IMR-90 (cell line): ENCODE data around the gene PTPRN2. TPM values are rescaled to one million over a fixed set of nuclear protein-coding genes. Genes with fewer than 3 reads are reported as not detected.

Experiments used
- ATAC-seq: fragments of 200-7000 bp; cut with Tn5 transposase; 2 replicates; pipeline ENCODE4 v1.9.1; 2020; ENCODE audit warnings: low read depth, mild to moderate bottlenecking, moderate library complexity
- BruUV-seq: library from RNA; stranded (reverse); fragments of 400-500 nt; replicated peaks from 2 replicates; lab custom pipeline; 2021; lab: Mats Ljungman, UMichigan
- CTCF ChIA-PET: fragments of 300-600 bp; formaldehyde crosslinking; extraction: SDS; loops from one replicate; lab custom pipeline; 2021; ENCODE audit warnings: antibody characterized with exemption; lab: Yijun Ruan, JAX
- POLR2A ChIA-PET: fragments of 300-600 bp; sonication (Branson Sonifier 250); formaldehyde crosslinking; loops from one replicate; lab custom pipeline; 2022; ENCODE audit warnings: antibody characterized with exemption; ENCODE audit not compliant: unreplicated experiment; lab: Charles Lee
- DNase-seq: peaks from one replicate; pipeline ENCODE4 v3.0.0; 2013
- H2AFZ ChIP-seq: replicated peaks from 2 replicates; pipeline ENCODE3; 2013; ENCODE audit warnings: low read length, mild to moderate bottlenecking; ENCODE audit not compliant: poor library complexity
- H2AK5ac ChIP-seq: 2 replicates; pipeline ENCODE4 v1.6.1; 2013; ENCODE audit warnings: low read depth, low read length, inconsistent platforms
- H2AK9ac ChIP-seq: replicated peaks from 2 replicates; pipeline ENCODE3; 2013; ENCODE audit warnings: mild to moderate bottlenecking, low read depth, low read length, moderate library complexity; ENCODE audit not compliant: poor library complexity
- H2BK120ac ChIP-seq: 2 replicates; pipeline ENCODE4 v1.6.1; 2013; ENCODE audit warnings: low read depth, low read length, inconsistent platforms
- H2BK15ac ChIP-seq: 3 replicates; pipeline ENCODE4 v1.6.1; 2013; ENCODE audit warnings: low read depth, low read length, inconsistent platforms
- H2BK20ac ChIP-seq: 2 replicates; pipeline ENCODE4 v1.6.1; 2013; ENCODE audit warnings: low read depth, mild to moderate bottlenecking, inconsistent platforms, low read length, moderate library complexity
- H2BK5ac ChIP-seq: 2 replicates; pipeline ENCODE4 v1.6.1; 2013; ENCODE audit warnings: mild to moderate bottlenecking, low read depth, low read length, inconsistent platforms; ENCODE audit not compliant: poor library complexity, severe bottlenecking
- H3K14ac ChIP-seq: replicated peaks from 2 replicates; pipeline ENCODE4 v1.6.1; 2013; ENCODE audit warnings: low read depth, low read length, inconsistent platforms
- H3K18ac ChIP-seq: 2 replicates; pipeline ENCODE4 v1.6.1; 2013; ENCODE audit warnings: low read depth, low read length, control low read depth
- H3K23ac ChIP-seq: 2 replicates; pipeline ENCODE4 v1.6.1; 2013; ENCODE audit warnings: low read depth, low read length, inconsistent platforms
- H3K27ac ChIP-seq: 2 replicates; pipeline ENCODE4 v1.5.1; 2013; ENCODE audit warnings: mild to moderate bottlenecking, control low read depth, low read length; ENCODE audit not compliant: insufficient read depth
- H3K27me3 ChIP-seq: 2 replicates; pipeline ENCODE4 v1.6.1; 2013; ENCODE audit warnings: low read length; ENCODE audit not compliant: control insufficient read depth, insufficient read depth
- H3K36me3 ChIP-seq: 2 replicates; pipeline ENCODE4 v1.6.1; 2013; ENCODE audit warnings: low read length, mixed read lengths; ENCODE audit not compliant: control insufficient read depth, insufficient read depth
- H3K4ac ChIP-seq: 2 replicates; pipeline ENCODE4 v1.6.1; 2013; ENCODE audit warnings: low read depth, low read length, inconsistent platforms
- H3K4me1 ChIP-seq: 2 replicates; pipeline ENCODE4 v1.6.1; 2013; ENCODE audit warnings: low read length, mixed read lengths; ENCODE audit not compliant: control insufficient read depth, insufficient read depth
- H3K4me2 ChIP-seq: 2 replicates; pipeline ENCODE4 v1.6.1; 2013; ENCODE audit warnings: low read depth, mild to moderate bottlenecking, control low read depth, low read length, moderate library complexity
- H3K4me3 ChIP-seq: 2 replicates; pipeline ENCODE4 v1.5.1; 2013; ENCODE audit warnings: low read depth, mild to moderate bottlenecking, control low read depth, low read length, moderate library complexity; ENCODE audit not compliant: insufficient read depth
- H3K56ac ChIP-seq: 2 replicates; pipeline ENCODE4 v1.6.1; 2013; ENCODE audit warnings: low read length, inconsistent platforms; ENCODE audit not compliant: insufficient read depth; ENCODE audit errors: extremely low read depth
- H3K79me1 ChIP-seq, 2 experiments: 2 replicates each; pipeline ENCODE4 v1.6.1; 2013; ENCODE audit warnings: low read length in 2 of 2, inconsistent platforms in 1 of 2, low read depth in 1 of 2
- H3K9ac ChIP-seq: 2 replicates; pipeline ENCODE4 v1.6.1; 2013; ENCODE audit warnings: low read depth, low read length, control low read depth
- H3K9me1 ChIP-seq: 2 replicates; pipeline ENCODE4 v1.6.1; 2013; ENCODE audit warnings: low read length, inconsistent platforms; ENCODE audit not compliant: insufficient read depth
- H3K9me3 ChIP-seq: 2 replicates; pipeline ENCODE4 v1.6.1; 2013; ENCODE audit warnings: low read length; ENCODE audit not compliant: control insufficient read depth, insufficient read depth
- H4K20me1 ChIP-seq: 2 replicates; pipeline ENCODE4 v1.6.1; 2013; ENCODE audit warnings: low read length, inconsistent platforms; ENCODE audit not compliant: insufficient read depth
- H4K5ac ChIP-seq: 2 replicates; pipeline ENCODE4 v1.6.1; 2013; ENCODE audit warnings: mild to moderate bottlenecking, low read depth, low read length, control low read depth
- H4K8ac ChIP-seq, 2 experiments: 2 replicates each; pipeline ENCODE4 v1.6.1; 2013; ENCODE audit warnings: low read depth in 2 of 2, low read length in 2 of 2, control low read depth in 1 of 2, inconsistent platforms in 1 of 2
- H4K91ac ChIP-seq: 2 replicates; pipeline ENCODE4 v1.6.1; 2013; ENCODE audit warnings: low read depth, low read length, inconsistent platforms; ENCODE audit not compliant: insufficient read depth
- BHLHE40 ChIP-seq: fragments of 150-350 bp; IDR thresholded peaks from 2 replicates; pipeline ENCODE4 v1.6.1; 2016; ENCODE audit warnings: mild to moderate bottlenecking, low read depth, low read length
- CEBPB ChIP-seq: IDR thresholded peaks from 2 replicates; pipeline ENCODE4 v1.6.1; 2012; ENCODE audit warnings: low read depth, low read length, improper control_type of control experiment
- CHD1 ChIP-seq: IDR thresholded peaks from 2 replicates; pipeline ENCODE4 v1.6.1; 2012; ENCODE audit warnings: low read depth, low read length, improper control_type of control experiment
- FOS ChIP-seq: fragments of 150-350 bp; IDR thresholded peaks from 2 replicates; pipeline ENCODE4 v1.6.1; 2016; ENCODE audit warnings: low read depth, low read length
- MAFK ChIP-seq: IDR thresholded peaks from 2 replicates; pipeline ENCODE4 v1.6.1; 2012; ENCODE audit warnings: low read depth, low read length, improper control_type of control experiment
- MAZ ChIP-seq: IDR thresholded peaks from 2 replicates; pipeline ENCODE4 v1.6.1; 2012; ENCODE audit warnings: low read depth, mild to moderate bottlenecking, low read length, improper control_type of control experiment, moderate library complexity, borderline replicate concordance
- MXI1 ChIP-seq: IDR thresholded peaks from 2 replicates; pipeline ENCODE4 v1.6.1; 2012; ENCODE audit warnings: low read depth, mild to moderate bottlenecking, low read length, moderate library complexity, borderline replicate concordance
- NFE2L2 ChIP-seq: fragments of 150-350 bp; IDR thresholded peaks from 2 replicates; pipeline ENCODE4 v1.6.1; 2016; ENCODE audit warnings: low read depth, mild to moderate bottlenecking, low read length
- POLR2A ChIP-seq: IDR thresholded peaks from 2 replicates; pipeline ENCODE4 v1.6.1; 2012; ENCODE audit warnings: mild to moderate bottlenecking, low read depth, low read length
- RAD21 ChIP-seq: IDR thresholded peaks from 2 replicates; pipeline ENCODE4 v1.6.1; 2012; ENCODE audit warnings: low read length, improper control_type of control experiment
- RCOR1 ChIP-seq: IDR thresholded peaks from 2 replicates; pipeline ENCODE4 v1.6.1; 2012; ENCODE audit warnings: mild to moderate bottlenecking, low read length, improper control_type of control experiment; ENCODE audit not compliant: insufficient replicate concordance
- RFX5 ChIP-seq: IDR thresholded peaks from 2 replicates; pipeline ENCODE4 v1.8.0; 2012; ENCODE audit warnings: low read depth, mild to moderate bottlenecking, low read length, moderate library complexity
- SMC3 ChIP-seq: fragments of 150-350 bp; IDR thresholded peaks from 2 replicates; pipeline ENCODE4 v1.6.1; 2016; ENCODE audit warnings: low read depth, mild to moderate bottlenecking, antibody characterized with exemption, low read length, moderate library complexity
- WGBS, 2 experiments: methylation state at CpG; one replicate each; pipeline versions ENCODE4 v1.1.5 to v1.1.7; 2013; ENCODE audit warnings: missing lambda C conversion rate in 2 of 2; ENCODE audit not compliant: insufficient read length in 1 of 2; ENCODE audit errors: extremely low coverage in 2 of 2; 5-methylcytosine and 5-hydroxymethylcytosine counted together
- dilution Hi-C: fragments of 300-500 bp; cut with HindIII; formaldehyde crosslinking; loops from one replicate; pipeline ENCODE4 v1.14.3; 2018; ENCODE audit warnings: low sequenced_read_pairs; ENCODE audit not compliant: unreplicated experiment
- in situ Hi-C: fragments of 300-500 bp; cut with MboI; formaldehyde crosslinking; loops from 3 replicates; pipeline ENCODE4 v1.14.3; 2019; ENCODE audit warnings: low sequenced_read_pairs, inconsistent platforms, mixed read lengths
- intact Hi-C: fragments of 100-400 bp; cut with micrococcal nuclease; formaldehyde crosslinking; loops from 2 replicates; pipeline ENCODE4 v1.10.0; 2022
- polyA plus RNA-seq, 3 experiments: library from polyadenylated mRNA; depleted of rRNA; stranded (reverse); fragments of >200 nt; gene quantifications; 2 replicates each; pipeline ENCODE4 v1.2.3, GENCODE V29; 2012; ENCODE audit warnings: low replicate concordance in 1 of 3
- total RNA-seq: library from RNA; depleted of rRNA; stranded (reverse); fragments of >200 nt; gene quantifications from 2 replicates; pipeline ENCODE4 v1.2.3, GENCODE V29; 2012
- TF ChIP-seq, protein P1 (sequence below): fragments of 150-350 bp; IDR thresholded peaks from 2 replicates; pipeline ENCODE4 v1.6.1; 2017; ENCODE audit warnings: mild to moderate bottlenecking, antibody characterized with exemption, low read length, low read depth
- TF ChIP-seq, protein P2 (sequence below): conservative IDR thresholded peaks from 2 replicates; pipeline ENCODE4 v1.5.1; 2012; ENCODE audit warnings: mild to moderate bottlenecking, low read depth, low read length, improper control_type of control experiment
- TF ChIP-seq, protein P3 (sequence below): fragments of 150-350 bp; IDR thresholded peaks from 2 replicates; pipeline ENCODE4 v1.6.1; 2016; ENCODE audit warnings: low read depth, mild to moderate bottlenecking, low read length, moderate library complexity, borderline replicate concordance

PTPRN2 gene
- total and polyA plus RNA-seq, 2 of the 4 experiments (the other 2 are of a cell fraction): 0.03 TPM; not detected in 1

- no TSS peak for BruUV-seq
- Histone ChIP-seq H3K14ac (no peak overlapping the region), H3K4ac (no peak overlapping the region), H2AK5ac (no peak overlapping the region), H3K9me1 (no peaks in the 10 kb centered on the region), H2BK20ac (no peak overlapping the region), H2AFZ (no peak overlapping the region), H3K9me3 (peaks cover 51% of the 10 kb centered on the region), H3K56ac (no peak overlapping the region), H3K27ac (no peak overlapping the region), H4K5ac (no peak overlapping the region), H4K91ac (no peak overlapping the region), H3K27me3 (no peaks in the 10 kb centered on the region), H3K23ac (no peak overlapping the region), H3K18ac (no peak overlapping the region), H3K4me3 (no peak overlapping the region), H2BK15ac (no peak overlapping the region), H4K20me1 (no peaks in the 10 kb centered on the region), H3K79me1 (no peaks in the 10 kb centered on the region), H3K36me3 (no peaks in the 10 kb centered on the region), H2BK120ac (no peak overlapping the region), H3K4me2 (no peak overlapping the region), H2AK9ac (no peak overlapping the region), H2BK5ac (no peak overlapping the region), H3K9ac (no peak overlapping the region), H4K8ac (no peak overlapping the region), H3K4me1 (no peaks in the 10 kb centered on the region)
- CTCF ChIA-PET: no interaction called here
- intact Hi-C loops (no loop called here), dilution Hi-C loops (no loop called here), in situ Hi-C loops (no loop called here)
- no peak for ATAC-seq
- 76% methylated on average over 14 of the region's 21 CpGs; no CpG with 5 or more reads in 1 of the 2 experiments for WGBS, 2 experiments
- POLR2A ChIA-PET: no interaction called here
- no peak for DNase-seq
- TF ChIP-seq BHLHE40 (no peak), CEBPB (no peak), SMC3 (no peak), RCOR1 (no peak), NFE2L2 (no peak), MXI1 (no peak), RAD21 (no peak), MAZ (no peak), RFX5 (no peak), FOS (no peak), POLR2A (no peak), CHD1 (no peak), MAFK (no peak)
- TF ChIP-seq, protein P1, sequence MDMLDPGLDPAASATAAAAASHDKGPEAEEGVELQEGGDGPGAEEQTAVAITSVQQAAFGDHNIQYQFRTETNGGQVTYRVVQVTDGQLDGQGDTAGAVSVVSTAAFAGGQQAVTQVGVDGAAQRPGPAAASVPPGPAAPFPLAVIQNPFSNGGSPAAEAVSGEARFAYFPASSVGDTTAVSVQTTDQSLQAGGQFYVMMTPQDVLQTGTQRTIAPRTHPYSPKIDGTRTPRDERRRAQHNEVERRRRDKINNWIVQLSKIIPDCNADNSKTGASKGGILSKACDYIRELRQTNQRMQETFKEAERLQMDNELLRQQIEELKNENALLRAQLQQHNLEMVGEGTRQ: no peak
- TF ChIP-seq, protein P2, sequence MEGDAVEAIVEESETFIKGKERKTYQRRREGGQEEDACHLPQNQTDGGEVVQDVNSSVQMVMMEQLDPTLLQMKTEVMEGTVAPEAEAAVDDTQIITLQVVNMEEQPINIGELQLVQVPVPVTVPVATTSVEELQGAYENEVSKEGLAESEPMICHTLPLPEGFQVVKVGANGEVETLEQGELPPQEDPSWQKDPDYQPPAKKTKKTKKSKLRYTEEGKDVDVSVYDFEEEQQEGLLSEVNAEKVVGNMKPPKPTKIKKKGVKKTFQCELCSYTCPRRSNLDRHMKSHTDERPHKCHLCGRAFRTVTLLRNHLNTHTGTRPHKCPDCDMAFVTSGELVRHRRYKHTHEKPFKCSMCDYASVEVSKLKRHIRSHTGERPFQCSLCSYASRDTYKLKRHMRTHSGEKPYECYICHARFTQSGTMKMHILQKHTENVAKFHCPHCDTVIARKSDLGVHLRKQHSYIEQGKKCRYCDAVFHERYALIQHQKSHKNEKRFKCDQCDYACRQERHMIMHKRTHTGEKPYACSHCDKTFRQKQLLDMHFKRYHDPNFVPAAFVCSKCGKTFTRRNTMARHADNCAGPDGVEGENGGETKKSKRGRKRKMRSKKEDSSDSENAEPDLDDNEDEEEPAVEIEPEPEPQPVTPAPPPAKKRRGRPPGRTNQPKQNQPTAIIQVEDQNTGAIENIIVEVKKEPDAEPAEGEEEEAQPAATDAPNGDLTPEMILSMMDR: no peak
- TF ChIP-seq, protein P3, sequence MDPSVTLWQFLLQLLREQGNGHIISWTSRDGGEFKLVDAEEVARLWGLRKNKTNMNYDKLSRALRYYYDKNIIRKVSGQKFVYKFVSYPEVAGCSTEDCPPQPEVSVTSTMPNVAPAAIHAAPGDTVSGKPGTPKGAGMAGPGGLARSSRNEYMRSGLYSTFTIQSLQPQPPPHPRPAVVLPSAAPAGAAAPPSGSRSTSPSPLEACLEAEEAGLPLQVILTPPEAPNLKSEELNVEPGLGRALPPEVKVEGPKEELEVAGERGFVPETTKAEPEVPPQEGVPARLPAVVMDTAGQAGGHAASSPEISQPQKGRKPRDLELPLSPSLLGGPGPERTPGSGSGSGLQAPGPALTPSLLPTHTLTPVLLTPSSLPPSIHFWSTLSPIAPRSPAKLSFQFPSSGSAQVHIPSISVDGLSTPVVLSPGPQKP: no peak
These were observed 786.5 kb downstream of the PTPRN2 start for GRCh38 chr7:157801113-157801512.
